ENCODE data around the gene SIGLECL1. TPM values are rescaled to one million over a fixed set of nuclear protein-coding genes. Genes with fewer than 3 reads are reported as not detected.

Gene SIGLECL1
- total RNA-seq, 1 donor from 2014 or later: not detected

DNA sequence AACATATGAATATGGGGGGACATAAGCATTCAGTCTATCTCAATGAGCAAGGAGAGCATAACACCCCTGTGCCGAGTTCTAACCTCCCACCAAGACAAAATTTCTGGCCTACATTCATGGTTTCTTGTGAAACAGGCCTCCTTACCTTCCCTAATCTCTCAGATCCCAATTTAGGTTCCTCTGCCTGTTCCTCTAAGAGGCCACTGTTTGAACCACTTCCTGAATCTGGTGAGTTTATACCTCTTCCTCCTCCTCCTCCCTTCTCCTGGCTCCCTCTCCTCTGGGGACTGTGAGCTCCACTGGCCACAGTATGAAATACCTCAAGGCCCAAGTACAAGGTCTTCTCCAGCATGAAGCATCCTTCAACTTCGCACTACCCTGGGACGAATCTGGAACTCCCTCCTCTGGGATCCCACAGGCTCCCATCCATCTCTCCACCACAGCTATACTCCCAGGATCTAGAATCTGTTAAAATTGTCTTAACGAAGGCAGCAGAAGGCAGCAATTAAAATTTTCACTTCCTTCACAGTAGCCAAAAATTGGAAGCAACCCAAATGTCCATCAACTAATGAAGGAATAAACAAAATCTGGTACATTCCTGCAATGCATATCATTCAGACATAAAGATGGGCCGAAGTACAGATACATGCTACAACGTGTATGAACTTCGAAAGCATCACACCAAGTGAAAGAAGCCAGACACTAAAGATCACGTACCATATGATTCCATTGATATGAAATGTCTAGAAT lies 7.8 kb upstream of the SIGLECL1 start:
- no peak overlapping the region for H3K27ac Mint-ChIP-seq
- ChIA-PET POLR2A (no interaction called here), CTCF (no interaction called here)
- TF ChIP-seq, protein P1, sequence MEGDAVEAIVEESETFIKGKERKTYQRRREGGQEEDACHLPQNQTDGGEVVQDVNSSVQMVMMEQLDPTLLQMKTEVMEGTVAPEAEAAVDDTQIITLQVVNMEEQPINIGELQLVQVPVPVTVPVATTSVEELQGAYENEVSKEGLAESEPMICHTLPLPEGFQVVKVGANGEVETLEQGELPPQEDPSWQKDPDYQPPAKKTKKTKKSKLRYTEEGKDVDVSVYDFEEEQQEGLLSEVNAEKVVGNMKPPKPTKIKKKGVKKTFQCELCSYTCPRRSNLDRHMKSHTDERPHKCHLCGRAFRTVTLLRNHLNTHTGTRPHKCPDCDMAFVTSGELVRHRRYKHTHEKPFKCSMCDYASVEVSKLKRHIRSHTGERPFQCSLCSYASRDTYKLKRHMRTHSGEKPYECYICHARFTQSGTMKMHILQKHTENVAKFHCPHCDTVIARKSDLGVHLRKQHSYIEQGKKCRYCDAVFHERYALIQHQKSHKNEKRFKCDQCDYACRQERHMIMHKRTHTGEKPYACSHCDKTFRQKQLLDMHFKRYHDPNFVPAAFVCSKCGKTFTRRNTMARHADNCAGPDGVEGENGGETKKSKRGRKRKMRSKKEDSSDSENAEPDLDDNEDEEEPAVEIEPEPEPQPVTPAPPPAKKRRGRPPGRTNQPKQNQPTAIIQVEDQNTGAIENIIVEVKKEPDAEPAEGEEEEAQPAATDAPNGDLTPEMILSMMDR (IDR thresholded peaks at IDR 0.05): no peak
- no peaks in the 10 kb centered on the region for H3K4me1 Mint-ChIP-seq
- intact Hi-C loops (cut with micrococcal nuclease): no loop called here
- peaks cover 2% of the 10 kb centered on the region for H3K9me3 Mint-ChIP-seq
- no peaks in the 10 kb centered on the region for H3K36me3 Mint-ChIP-seq (ENCODE audit: low read depth)
- no peak overlapping the region for H3K4me3 Mint-ChIP-seq
- H3K27me3 Mint-ChIP-seq: peaks cover 13% of the 10 kb centered on the region
- ATAC-seq (ENCODE audit: low read depth) (no peak), DNase-seq (no peak)

DNA sequence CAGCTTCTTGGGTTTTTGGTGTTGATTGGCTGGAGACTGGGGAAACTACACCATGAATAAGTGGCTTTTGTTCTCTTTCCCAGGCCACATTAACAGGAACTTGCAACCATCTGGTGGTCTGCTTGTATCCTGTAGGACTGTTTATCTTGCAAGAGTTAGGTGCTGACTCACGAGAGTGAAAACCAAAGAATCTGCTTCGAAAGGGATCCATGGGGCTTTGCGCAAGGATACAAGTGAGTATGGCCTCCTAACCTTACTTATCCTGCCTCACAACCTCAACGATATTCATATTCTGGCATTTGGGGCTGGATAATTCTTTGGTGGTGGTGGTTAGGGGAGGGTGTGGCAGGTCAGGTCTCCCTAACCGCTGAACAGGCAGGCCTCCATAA lies 4.7 kb upstream of the SIGLECL1 start:
- peaks cover 11% of the 10 kb centered on the region for H3K27me3 Mint-ChIP-seq
- CTCF ChIA-PET: no interaction called here
- TF ChIP-seq, protein P1 (IDR thresholded peaks at IDR 0.05): no peak
- H3K36me3 Mint-ChIP-seq (ENCODE audit: low read depth): no peaks in the 10 kb centered on the region
- POLR2A ChIA-PET: no interaction called here
- no peak overlapping the region for H3K4me3 Mint-ChIP-seq
- H3K4me1 Mint-ChIP-seq: no peaks in the 10 kb centered on the region
- no peak for DNase-seq
- intact Hi-C loops (cut with micrococcal nuclease): no loop called here
- H3K27ac Mint-ChIP-seq: no peak overlapping the region
- peaks cover 2% of the 10 kb centered on the region for H3K9me3 Mint-ChIP-seq
- no peak for ATAC-seq (ENCODE audit: low read depth)

DNA sequence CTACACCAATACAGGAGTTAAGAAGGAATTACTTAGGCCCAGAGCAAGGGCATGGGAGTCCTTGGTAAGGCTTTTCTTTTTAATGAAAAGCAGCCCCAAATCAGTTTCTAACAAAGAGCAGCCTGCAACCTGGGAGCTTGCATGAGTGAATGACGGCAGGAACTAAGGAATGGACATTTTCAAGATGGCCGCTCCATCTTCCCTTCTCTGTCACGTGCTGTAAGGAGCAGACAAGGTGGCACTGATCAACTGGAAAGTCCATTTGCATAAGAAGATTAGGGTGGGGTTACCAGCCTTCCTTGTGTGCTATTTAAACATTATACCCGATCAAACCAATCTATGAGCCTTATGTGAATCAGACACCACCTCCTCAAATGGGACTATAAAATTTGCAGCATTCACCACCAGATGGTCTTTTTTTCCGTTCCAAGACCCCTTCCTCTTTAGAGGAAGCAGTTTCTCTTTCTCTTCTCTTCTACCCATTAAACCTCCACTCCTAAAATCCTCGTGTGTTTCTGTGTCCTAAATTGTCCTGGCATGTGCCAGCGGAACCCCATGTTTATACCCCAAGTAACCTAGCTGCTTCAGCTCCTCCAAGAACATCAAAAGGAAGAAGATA lies 2.8 kb upstream of the SIGLECL1 start:
- Mint-ChIP-seq H3K4me1 (no peaks in the 10 kb centered on the region), H3K27me3 (peaks cover 9% of the 10 kb centered on the region), H3K27ac (no peak overlapping the region), H3K9me3 (peaks cover 1% of the 10 kb centered on the region), H3K4me3 (no peak overlapping the region), H3K36me3 (ENCODE audit: low read depth) (no peaks in the 10 kb centered on the region)
- ChIA-PET POLR2A (no interaction called here), CTCF (no interaction called here)
- DNase-seq: no peak
- ATAC-seq (ENCODE audit: low read depth): no peak
- TF ChIP-seq, protein P1 (IDR thresholded peaks at IDR 0.05): no peak
- intact Hi-C loops (cut with micrococcal nuclease): no loop called here

- Mint-ChIP-seq H3K27ac (no peak overlapping the region), H3K27me3 (peaks cover 5% of the 10 kb centered on the region), H3K36me3 (ENCODE audit: low read depth) (no peaks in the 10 kb centered on the region), H3K4me1 (no peaks in the 10 kb centered on the region), H3K9me3 (no peaks in the 10 kb centered on the region), H3K4me3 (no peak overlapping the region)
- intact Hi-C loops (cut with micrococcal nuclease): no loop called here
- POLR2A ChIA-PET: no interaction called here
- ATAC-seq (ENCODE audit: low read depth) (no peak), DNase-seq (no peak)
- CTCF ChIA-PET: no interaction called here
- TF ChIP-seq, protein P1 (IDR thresholded peaks at IDR 0.05): no peak
Observed at GRCh38 chr19:51251468-51251820, 564 bp downstream of the SIGLECL1 start.

- DNase-seq (no peak), ATAC-seq (ENCODE audit: low read depth) (no peak)
- Mint-ChIP-seq H3K4me3 (no peak overlapping the region), H3K4me1 (no peaks in the 10 kb centered on the region), H3K27ac (no peak overlapping the region), H3K27me3 (peaks cover 3% of the 10 kb centered on the region), H3K9me3 (no peaks in the 10 kb centered on the region), H3K36me3 (ENCODE audit: low read depth) (no peaks in the 10 kb centered on the region)
- CTCF ChIA-PET: no interaction called here
- TF ChIP-seq, protein P1 (IDR thresholded peaks at IDR 0.05): no peak
- intact Hi-C loops (cut with micrococcal nuclease): no loop called here
- POLR2A ChIA-PET: no interaction called here
Observed at GRCh38 chr19:51252306-51253079, 1.6 kb downstream of the SIGLECL1 start.

All from activated B cell treated with CpG ODN at 0.5 μM for 24 hours (primary cell).